ENCODE measurements around the gene TNRC6C.

TNRC6C gene

GRCh38 chr17:78116411-78116810 is 157.9 kb downstream of the TNRC6C start:
- DNase-seq = no peak

GRCh38 chr17:78117027-78117981 is 158.8 kb downstream of the TNRC6C start:
- peak; percentile 38 for DNase-seq

GRCh38 chr17:78118801-78119241 is 160.3 kb downstream of the TNRC6C start:
- no peak for DNase-seq

GRCh38 chr17:78120537-78120936 is 162.0 kb downstream of the TNRC6C start:
- no peak for DNase-seq

GRCh38 chr17:78120971-78121800 is 162.7 kb downstream of the TNRC6C start:
- DNase-seq = no peak

GRCh38 chr17:78121801-78122215 is 163.3 kb downstream of the TNRC6C start:
- DNase-seq = no peak

GRCh38 chr17:78122216-78122930 is 163.9 kb downstream of the TNRC6C start:
- no peak for DNase-seq

GRCh38 chr17:78122931-78123249 is 164.4 kb downstream of the TNRC6C start:
- DNase-seq = no peak

GRCh38 chr17:78123258-78123929 is 164.9 kb downstream of the TNRC6C start:
- DNase-seq = no peak

- no peak for DNase-seq
Measured at GRCh38 chr17:78124081-78124835, 165.8 kb downstream of the TNRC6C start.

- DNase-seq = no peak
Measured at GRCh38 chr17:78124836-78125137, 166.3 kb downstream of the TNRC6C start.

- no peak for DNase-seq
Measured at GRCh38 chr17:78125138-78125913, 166.8 kb downstream of the TNRC6C start.

- DNase-seq = peak; percentile 60
Measured at GRCh38 chr17:78125976-78126894, 167.7 kb downstream of the TNRC6C start.

GRCh38 chr17:78126895-78127238 is 168.4 kb downstream of the TNRC6C start:
- DNase-seq = no peak

GRCh38 chr17:78127239-78127887 is 168.9 kb downstream of the TNRC6C start:
- DNase-seq = no peak

- DNase-seq = no peak
Measured at GRCh38 chr17:78127888-78128550, 169.5 kb downstream of the TNRC6C start.

- peak; percentile 67 for DNase-seq
Measured at GRCh38 chr17:78128551-78129350, 170.2 kb downstream of the TNRC6C start, which contains the start of gene TMC6. TSS of gene TMC6 (minus strand) at chr17:78128755. CDS start at chr17:78126832, 1,923 bp downstream.

Data from NCI-H2171 (cell line).